ENCODE measurements around the gene PDZD2.
"Not testable (repeated sequence)": the region's sequence is repeated elsewhere in the genome, so short reads cannot be mapped to it uniquely, and the experiment has no call there.

Gene PDZD2

DNA sequence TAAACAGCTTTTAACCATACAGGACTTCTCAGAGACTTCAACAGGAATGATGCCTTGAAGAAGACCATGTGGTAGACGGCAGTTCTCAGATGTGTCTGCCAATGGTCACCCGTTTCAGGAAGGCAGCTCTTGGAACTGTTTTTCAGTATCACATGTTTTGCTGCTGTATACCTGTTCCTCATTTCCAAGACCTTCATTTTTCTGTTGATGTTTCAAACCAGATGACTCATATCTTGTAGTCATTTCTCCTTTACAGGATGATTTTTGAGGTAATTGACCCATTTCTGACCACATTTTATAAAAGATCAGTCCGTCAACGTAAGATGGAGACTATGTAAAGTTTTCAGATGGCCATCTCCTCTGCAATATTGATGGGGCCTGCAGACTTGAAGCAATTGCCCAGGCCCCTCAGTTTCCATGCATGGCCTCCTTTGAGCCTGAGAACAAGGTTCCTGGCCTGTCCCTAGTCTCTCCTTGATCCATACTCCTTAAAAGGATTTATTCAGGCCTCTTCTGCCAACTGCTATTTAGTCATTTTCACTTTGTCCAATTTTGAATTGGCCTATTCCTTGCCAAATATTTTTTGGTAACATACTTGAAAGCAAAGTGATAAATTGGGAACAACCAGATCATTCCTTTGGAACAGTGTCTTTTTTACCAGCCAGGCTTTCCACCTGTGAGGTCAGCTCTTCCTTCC, 128.6 kb downstream of the PDZD2 start:
- H3K27ac Mint-ChIP-seq: no peak overlapping the region
- DNase-seq (no peak), ATAC-seq (replicated peaks) (peak; percentile 45 to 53)
- H3K4me3 Mint-ChIP-seq: no peak overlapping the region
- H3K9me3 Mint-ChIP-seq: peaks cover 4 to 5% of the 10 kb centered on the region in 2 donors
- H3K27me3 Mint-ChIP-seq: no peaks in the 10 kb centered on the region
- H3K4me1 Mint-ChIP-seq: peaks cover 8 to 13% of the 10 kb centered on the region in 2 donors
- H3K36me3 Mint-ChIP-seq: no peaks in the 10 kb centered on the region

DNA sequence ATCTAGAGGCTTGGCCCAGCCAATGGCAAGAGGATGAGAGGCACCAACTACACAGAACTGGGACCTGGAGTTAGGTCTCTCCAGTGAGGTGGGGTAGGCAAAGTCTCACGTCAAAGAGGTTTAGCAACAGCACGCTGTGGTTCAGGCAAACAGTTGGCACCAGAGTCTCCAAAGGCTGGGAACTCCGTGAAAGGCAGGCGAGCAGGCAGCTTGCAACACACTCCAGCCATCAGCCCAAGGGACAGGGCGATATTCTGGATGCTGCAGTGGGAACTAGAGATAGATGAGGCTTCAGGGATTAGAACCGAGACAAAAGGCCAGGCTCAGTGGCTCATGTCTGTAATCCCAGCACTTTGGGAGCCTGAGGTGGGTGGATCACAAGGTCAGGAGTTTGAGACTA, 129.1 kb downstream of the PDZD2 start:
- Mint-ChIP-seq H3K27ac (no peak overlapping the region), H3K4me1 (peaks cover 8 to 13% of the 10 kb centered on the region in 2 donors), H3K9me3 (peaks cover 4 to 5% of the 10 kb centered on the region in 2 donors), H3K4me3 (no peak overlapping the region), H3K27me3 (no peaks in the 10 kb centered on the region), H3K36me3 (no peaks in the 10 kb centered on the region)
- ATAC-seq (replicated peaks) (no peak), DNase-seq (no peak)

DNA sequence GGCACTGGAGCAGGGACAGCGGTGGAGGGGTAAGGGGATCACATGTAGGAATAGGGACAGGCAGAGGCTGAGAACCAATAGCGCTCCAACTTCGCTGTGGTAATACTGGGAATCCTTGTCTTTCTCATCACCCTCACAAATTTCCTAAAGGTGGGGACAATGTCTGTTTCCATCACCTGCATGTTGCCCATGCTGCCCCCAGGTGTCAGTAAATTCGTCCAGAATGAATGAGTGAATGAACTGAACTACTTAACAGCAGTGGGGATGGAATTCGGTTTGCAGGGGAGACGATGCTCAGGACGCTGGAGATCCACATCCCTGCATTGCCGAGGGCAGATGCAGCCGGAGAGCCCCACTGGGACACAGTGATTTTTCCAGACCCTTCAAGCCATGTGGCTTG, 129.9 kb downstream of the PDZD2 start:
- Mint-ChIP-seq H3K27ac (no peak overlapping the region), H3K4me1 (peaks cover 8 to 13% of the 10 kb centered on the region in 2 donors), H3K27me3 (no peaks in the 10 kb centered on the region), H3K9me3 (peaks cover 4% of the 10 kb centered on the region in 2 donors), H3K36me3 (no peaks in the 10 kb centered on the region), H3K4me3 (no peak overlapping the region)
- DNase-seq: no peak
- ATAC-seq (replicated peaks): no peak

DNA sequence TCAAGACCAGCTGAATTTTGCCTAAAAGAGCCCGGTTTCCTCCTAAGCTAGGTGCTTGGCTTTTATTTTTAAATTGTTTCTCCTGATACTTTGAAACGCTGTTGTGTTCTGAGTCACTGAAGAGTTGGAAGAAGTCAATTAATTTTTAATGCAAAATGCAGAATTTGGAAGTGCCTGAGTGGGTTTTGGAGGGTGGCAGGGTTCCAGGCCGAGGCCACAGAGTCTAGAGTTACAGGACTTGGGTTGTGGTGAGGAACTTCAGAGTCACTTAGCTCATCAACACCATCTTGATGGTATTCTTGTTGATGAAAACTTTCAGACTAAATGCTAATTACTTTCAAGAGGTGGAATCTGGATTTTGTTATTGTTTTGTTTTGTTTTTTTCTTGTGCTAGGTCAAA, 130.6 kb downstream of the PDZD2 start:
- Mint-ChIP-seq H3K27me3 (no peaks in the 10 kb centered on the region), H3K27ac (no peak overlapping the region), H3K4me1 (peaks cover 8 to 13% of the 10 kb centered on the region in 2 donors), H3K9me3 (peaks cover 4% of the 10 kb centered on the region in 2 donors), H3K36me3 (no peaks in the 10 kb centered on the region), H3K4me3 (no peak overlapping the region)
- ATAC-seq (replicated peaks) (no peak), DNase-seq (no peak)

DNA sequence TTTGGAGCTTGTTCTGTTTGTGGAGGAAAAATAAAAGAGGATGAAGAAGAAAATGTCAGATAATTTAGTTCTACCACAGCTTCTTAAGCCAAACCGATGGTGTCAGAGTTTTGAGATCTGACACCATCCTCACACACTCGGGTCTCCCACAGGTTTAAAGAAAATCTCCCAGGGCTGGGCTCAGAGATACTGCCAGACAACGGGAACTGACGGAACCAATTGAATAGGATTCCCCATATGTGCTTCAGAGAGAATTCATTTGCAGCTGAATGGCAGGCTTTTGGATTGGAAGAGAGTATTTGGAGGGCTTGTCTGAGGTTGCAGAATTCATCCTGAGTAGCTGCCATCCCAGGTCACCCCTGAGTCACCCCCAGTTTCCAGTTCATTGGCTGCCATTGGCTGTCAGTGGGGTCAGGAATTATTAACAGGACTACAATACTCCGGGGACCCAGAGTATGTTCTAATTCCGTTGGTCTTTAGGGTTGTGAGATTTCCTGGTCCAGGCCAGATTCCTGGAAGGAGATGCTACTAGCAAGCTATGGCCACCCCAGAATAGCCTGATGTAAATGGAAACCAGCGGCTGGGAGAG, 131.3 kb downstream of the PDZD2 start:
- Mint-ChIP-seq H3K27ac (no peak overlapping the region), H3K4me3 (no peak overlapping the region), H3K9me3 (peaks cover 4% of the 10 kb centered on the region in 2 donors), H3K36me3 (no peaks in the 10 kb centered on the region), H3K27me3 (no peaks in the 10 kb centered on the region), H3K4me1 (peaks cover 8 to 13% of the 10 kb centered on the region in 2 donors)
- DNase-seq (no peak), ATAC-seq (replicated peaks) (no peak)

DNA sequence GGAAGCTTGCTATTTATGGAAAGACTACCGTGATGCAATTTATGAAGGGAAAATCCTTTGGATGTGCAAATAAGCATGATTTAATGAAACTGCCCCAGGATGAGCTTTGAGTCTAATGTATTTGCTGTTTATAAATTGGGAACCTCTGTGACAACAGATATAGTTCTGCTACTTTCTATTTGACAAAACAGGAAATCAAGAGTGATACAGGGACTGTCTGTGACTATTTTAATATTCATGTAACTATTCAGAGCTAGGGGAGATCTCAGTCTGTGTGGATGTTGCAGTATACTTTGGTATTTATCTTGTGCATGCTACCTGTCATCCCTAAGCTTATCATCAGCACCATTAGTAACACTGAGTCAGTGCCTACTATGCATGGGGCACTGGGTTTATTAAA, 132.1 kb downstream of the PDZD2 start:
- no peak for DNase-seq
- H3K27ac Mint-ChIP-seq: no peak overlapping the region
- ATAC-seq (replicated peaks): peak; percentile 80 to 89
- H3K9me3 Mint-ChIP-seq: peaks cover 4 to 5% of the 10 kb centered on the region in 2 donors
- no peaks in the 10 kb centered on the region for H3K36me3 Mint-ChIP-seq
- H3K4me3 Mint-ChIP-seq: no peak overlapping the region
- H3K4me1 Mint-ChIP-seq: peaks cover 8 to 13% of the 10 kb centered on the region in 2 donors
- no peaks in the 10 kb centered on the region for H3K27me3 Mint-ChIP-seq

DNA sequence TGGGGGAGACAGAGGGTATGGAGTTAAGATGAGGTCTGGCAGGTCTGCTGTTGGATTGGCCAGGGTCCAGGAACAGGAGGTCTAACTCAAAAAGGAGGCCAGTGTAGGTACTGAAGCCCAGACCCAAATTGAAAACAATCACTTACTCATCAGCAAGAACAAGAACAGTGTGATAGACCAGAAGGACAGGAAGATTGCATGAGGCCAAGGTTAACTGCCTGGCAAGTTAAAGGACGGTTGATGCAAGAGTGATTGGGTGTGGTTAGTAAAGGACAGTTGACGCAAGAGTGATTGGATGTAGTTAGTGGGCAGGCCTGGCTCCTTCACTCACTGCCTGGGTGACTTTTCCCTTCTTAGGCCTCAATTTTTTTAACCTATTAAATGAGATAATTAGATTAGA, 132.6 kb downstream of the PDZD2 start:
- Mint-ChIP-seq H3K4me1 (peaks cover 8 to 13% of the 10 kb centered on the region in 2 donors), H3K27me3 (no peaks in the 10 kb centered on the region), H3K36me3 (no peaks in the 10 kb centered on the region), H3K27ac (peak overlapping the region; percentile 2), H3K9me3 (peaks cover 4 to 5% of the 10 kb centered on the region in 2 donors), H3K4me3 (no peak overlapping the region)
- no peak for DNase-seq
- ATAC-seq (replicated peaks): peak in 1 of 2 donors; percentile 16

DNA sequence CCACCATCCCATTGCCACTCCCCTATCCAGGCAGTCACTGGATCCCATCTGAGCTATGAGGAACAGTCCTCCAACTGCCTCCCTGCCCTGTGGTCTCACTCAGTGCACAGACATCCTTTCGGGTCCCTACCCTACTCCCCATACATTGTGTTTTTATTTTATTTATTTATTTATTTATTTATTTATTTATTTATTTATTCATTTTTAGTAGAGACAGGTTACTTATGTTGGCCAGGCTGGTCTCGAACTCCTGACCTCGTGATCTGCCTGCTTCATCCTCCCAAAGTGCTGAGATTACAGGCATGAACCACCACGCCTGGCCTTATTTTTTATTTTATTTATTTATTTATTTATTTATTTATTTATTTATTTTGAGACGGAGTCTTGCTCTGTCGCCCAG, 137.4 kb downstream of the PDZD2 start:
- not testable (repeated sequence) for H3K27me3 Mint-ChIP-seq, H3K36me3 Mint-ChIP-seq, H3K4me1 Mint-ChIP-seq

DNA sequence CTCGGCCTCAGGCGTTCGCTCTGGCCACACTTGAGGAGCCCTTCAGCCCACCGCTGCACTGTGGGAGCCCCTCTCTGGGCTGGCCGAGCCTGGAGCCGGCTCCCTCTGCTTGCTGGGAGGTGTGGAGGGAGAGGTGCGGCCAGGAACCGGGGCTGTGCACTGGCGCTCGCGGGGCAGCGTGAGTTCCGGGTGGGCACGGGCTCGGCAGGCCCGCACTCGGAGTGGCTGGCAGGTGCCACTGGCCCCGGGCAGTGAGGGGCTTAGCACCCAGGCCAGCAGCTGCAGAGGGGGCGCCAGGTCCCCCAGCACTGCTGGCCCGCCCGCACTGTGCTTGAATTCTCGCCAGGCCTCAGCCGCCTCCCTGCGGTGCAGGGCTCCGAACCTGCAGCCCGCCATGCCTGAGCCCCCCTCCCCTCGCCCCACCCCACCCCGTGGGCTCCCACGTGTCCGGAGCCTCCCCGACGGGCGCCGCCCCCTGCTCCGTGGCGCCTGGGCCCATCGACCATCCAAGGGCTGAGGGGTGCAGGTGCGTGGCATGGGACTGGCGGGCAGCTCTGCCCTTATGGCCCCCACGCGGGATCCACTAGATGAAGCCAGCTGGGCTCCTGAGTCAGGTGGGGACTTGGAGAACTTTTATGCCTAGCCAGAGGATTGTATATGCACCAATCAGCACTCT, 138.2 kb downstream of the PDZD2 start:
- no peak for ATAC-seq (replicated peaks)
- DNase-seq: no peak
- no peaks in the 10 kb centered on the region for H3K27me3 Mint-ChIP-seq
- H3K9me3 Mint-ChIP-seq: peaks cover 0 to 4% of the 10 kb centered on the region in 2 donors
- H3K36me3 Mint-ChIP-seq: no peaks in the 10 kb centered on the region
- no peaks in the 10 kb centered on the region for H3K4me1 Mint-ChIP-seq
- H3K27ac Mint-ChIP-seq: no peak overlapping the region
- H3K4me3 Mint-ChIP-seq: no peak overlapping the region

More for the DNA sequence above, 137.4 kb downstream of the PDZD2 start:
- not testable (repeated sequence) for H3K9me3 Mint-ChIP-seq; H3K27ac Mint-ChIP-seq; H3K4me3 Mint-ChIP-seq; DNase-seq; ATAC-seq (replicated peaks)

DNA sequence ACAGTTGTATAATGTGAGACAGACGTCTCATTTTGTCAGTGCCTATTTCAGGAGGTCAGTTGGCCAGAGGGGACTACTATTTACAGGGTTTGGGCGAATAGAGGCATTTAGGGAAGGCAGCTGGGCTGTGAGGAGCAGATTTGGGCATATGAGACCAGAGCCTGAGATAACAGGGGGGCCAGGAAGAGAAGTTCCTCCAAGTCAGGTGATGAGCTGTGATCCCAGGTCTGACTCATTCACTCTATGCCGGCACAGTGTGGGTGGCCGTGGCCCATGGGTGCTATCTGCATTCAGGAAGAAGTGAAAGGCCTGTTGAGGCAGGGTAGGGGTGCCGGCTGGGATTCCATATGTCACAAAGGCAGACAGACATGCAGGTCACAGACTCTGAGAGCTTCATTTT, 142.8 kb downstream of the PDZD2 start:
- Mint-ChIP-seq H3K36me3 (no peaks in the 10 kb centered on the region), H3K4me1 (no peaks in the 10 kb centered on the region), H3K27me3 (no peaks in the 10 kb centered on the region), H3K4me3 (no peak overlapping the region), H3K27ac (no peak overlapping the region), H3K9me3 (no peaks in the 10 kb centered on the region)
- no peak for ATAC-seq (replicated peaks)
- DNase-seq: no peak

DNA sequence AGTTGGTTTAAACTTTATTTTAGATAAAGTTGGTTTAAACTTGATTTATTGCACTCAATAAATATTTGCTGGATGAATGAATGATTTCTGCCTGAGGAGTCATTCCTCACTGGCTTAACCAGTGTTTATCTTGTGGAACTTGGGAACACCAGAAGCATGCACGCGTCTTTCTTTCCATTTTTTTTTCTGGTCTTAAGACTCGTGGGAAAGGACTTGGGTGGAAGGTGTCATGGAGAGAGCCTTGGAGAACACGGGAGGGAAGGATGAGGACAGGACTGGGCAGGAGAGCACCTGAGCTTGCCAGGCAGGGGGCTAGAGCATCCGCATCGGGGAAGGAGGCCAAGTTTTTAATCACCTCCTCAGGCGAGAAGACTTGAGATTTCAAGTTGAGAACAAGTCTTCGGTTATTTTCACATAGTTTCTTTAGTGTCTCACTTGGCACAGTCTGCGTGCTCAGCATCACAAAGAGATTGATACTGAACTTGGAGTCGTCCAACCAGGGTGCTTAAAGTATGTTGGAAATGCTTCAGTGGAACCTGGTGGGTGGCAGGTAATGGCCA, 144.2 kb downstream of the PDZD2 start:
- Mint-ChIP-seq H3K36me3 (no peaks in the 10 kb centered on the region), H3K4me3 (no peak overlapping the region), H3K27ac (no peak overlapping the region), H3K9me3 (no peaks in the 10 kb centered on the region), H3K4me1 (no peaks in the 10 kb centered on the region), H3K27me3 (no peaks in the 10 kb centered on the region)
- no peak for DNase-seq
- ATAC-seq (replicated peaks): no peak

DNA sequence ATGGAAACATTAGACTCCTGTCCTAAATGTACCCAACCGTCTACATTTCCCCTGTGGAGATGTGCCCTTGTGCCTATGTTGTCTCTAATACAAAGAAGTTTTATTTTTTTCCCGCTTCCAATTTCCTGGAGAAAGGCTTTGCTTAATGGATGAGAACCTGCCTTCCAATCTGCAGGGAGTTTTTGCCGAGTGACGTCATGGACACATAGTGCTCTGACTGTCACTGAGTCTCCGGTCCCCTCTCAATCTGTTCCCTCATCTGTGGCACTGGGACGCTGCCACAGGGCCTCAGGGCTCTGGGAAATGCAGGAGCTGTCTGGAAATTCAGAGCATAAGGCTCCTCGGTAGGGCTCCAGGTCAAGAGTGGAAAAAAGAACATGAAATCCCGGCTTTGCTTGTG, 144.8 kb downstream of the PDZD2 start:
- no peaks in the 10 kb centered on the region for H3K27me3 Mint-ChIP-seq
- DNase-seq (no peak), ATAC-seq (replicated peaks) (no peak)
- no peaks in the 10 kb centered on the region for H3K36me3 Mint-ChIP-seq
- H3K4me3 Mint-ChIP-seq: no peak overlapping the region
- no peak overlapping the region for H3K27ac Mint-ChIP-seq
- no peaks in the 10 kb centered on the region for H3K4me1 Mint-ChIP-seq
- H3K9me3 Mint-ChIP-seq: peaks cover 0 to 2% of the 10 kb centered on the region in 2 donors

DNA sequence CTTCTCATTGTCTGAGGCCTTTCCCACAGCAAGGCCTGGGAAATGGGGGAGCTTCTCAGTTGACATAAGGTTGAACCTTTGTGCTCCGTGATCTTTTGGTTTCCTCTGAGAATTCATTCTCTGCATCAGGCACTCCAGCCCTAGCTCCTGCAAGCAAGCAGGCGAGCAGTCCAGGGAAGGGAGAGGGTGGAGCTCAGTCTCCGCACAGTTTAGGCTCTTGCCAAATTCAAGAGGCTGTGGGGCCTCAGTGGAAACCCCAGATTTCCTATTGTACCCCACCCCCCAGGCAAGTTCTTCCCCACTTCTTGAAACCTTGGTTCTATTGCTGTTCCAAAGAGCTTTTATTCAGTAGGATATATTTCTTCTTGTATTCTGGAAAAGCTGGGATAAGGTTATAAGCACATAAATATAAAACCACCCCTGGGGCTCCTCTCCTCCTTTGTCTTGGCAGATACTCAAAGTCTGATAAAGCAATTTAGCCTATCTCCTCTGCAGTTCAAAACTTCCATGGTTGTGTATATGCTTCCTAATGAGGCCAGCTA, 147.2 kb downstream of the PDZD2 start:
- DNase-seq (no peak), ATAC-seq (replicated peaks) (no peak)
- H3K9me3 Mint-ChIP-seq: peaks cover 0 to 2% of the 10 kb centered on the region in 2 donors
- H3K27me3 Mint-ChIP-seq: no peaks in the 10 kb centered on the region
- H3K27ac Mint-ChIP-seq: no peak overlapping the region
- H3K4me3 Mint-ChIP-seq: no peak overlapping the region
- no peaks in the 10 kb centered on the region for H3K4me1 Mint-ChIP-seq
- no peaks in the 10 kb centered on the region for H3K36me3 Mint-ChIP-seq

DNA sequence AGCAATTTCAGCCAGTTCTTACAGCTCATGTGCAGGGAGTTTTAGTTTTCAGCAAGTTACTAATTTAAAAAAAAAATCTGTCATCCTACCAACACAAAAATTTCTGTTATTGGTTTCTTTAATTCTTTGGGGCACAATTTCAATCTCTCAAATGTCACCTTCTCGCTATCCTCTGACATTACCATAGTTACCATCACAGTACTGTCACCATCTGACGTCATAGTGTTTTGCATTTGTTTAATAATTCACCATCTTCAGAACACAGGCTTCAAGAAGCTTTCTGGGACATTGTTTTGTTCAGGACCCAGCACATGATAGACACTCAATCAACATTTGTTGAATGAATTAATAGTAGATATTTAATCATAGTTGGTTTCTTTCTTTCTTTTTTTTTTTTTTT, 155.1 kb downstream of the PDZD2 start:
- no peak for ATAC-seq (replicated peaks)
- Mint-ChIP-seq H3K27ac (no peak overlapping the region), H3K27me3 (no peaks in the 10 kb centered on the region), H3K4me1 (no peaks in the 10 kb centered on the region), H3K9me3 (no peaks in the 10 kb centered on the region), H3K4me3 (no peak overlapping the region), H3K36me3 (no peaks in the 10 kb centered on the region)
- DNase-seq: no peak

Data from stimulated activated naive B cell treated with anti-CD40 and anti-IgM and Interleukin-4, amounts not matched to agents 10 μg/mL and 1 μg/mL and 100 μg/mL, for 72 hours (primary cell).